Loucy (cell line): ENCODE results near the gene AASS.
"Not testable (repeated sequence)": the region's sequence is repeated elsewhere in the genome, so short reads cannot be mapped to it uniquely, and the experiment has no call there.

Source experiments
- H2AFZ ChIP-seq: fragments of 200-600 bp; sonication (generic); 2 replicates; pipeline ENCODE4 v1.6.0; 2016; ENCODE audit warnings: antibody characterized with exemption, mild to moderate bottlenecking, low read length, moderate library complexity
- H3F3A ChIP-seq: fragments of 200-600 bp; 2 replicates; pipeline ENCODE4 v1.6.0; 2016; ENCODE audit warnings: antibody characterized with exemption, low read depth, mild to moderate bottlenecking
- H3K27me3 ChIP-seq: fragments of 200-600 bp; sonication (generic); 2 replicates; pipeline ENCODE4 v1.6.1; 2014; ENCODE audit warnings: low read length, mild to moderate bottlenecking; ENCODE audit not compliant: insufficient read depth, poor library complexity, severe bottlenecking
- H3K36me3 ChIP-seq: fragments of 200-600 bp; sonication (generic); 2 replicates; pipeline ENCODE4 v1.6.1; 2016; ENCODE audit warnings: low read length; ENCODE audit not compliant: insufficient read depth
- H3K4me1 ChIP-seq: fragments of 200-600 bp; sonication (generic); 2 replicates; pipeline ENCODE4 v1.5.1; 2014; ENCODE audit warnings: low read length, mild to moderate bottlenecking; ENCODE audit not compliant: insufficient read depth, poor library complexity, severe bottlenecking
- H3K4me2 ChIP-seq: fragments of 200-600 bp; sonication (generic); 2 replicates; pipeline ENCODE4 v1.6.0; 2014; ENCODE audit warnings: antibody characterized with exemption, low read length, low read depth, mild to moderate bottlenecking; ENCODE audit not compliant: poor library complexity, severe bottlenecking
- H3K4me3 ChIP-seq: fragments of 200-600 bp; sonication (generic); 2 replicates; pipeline ENCODE4 v1.5.1; 2014; ENCODE audit warnings: low read length, mild to moderate bottlenecking, mixed read lengths; ENCODE audit not compliant: poor library complexity, severe bottlenecking
- H3K79me2 ChIP-seq: fragments of 200-600 bp; sonication (generic); 2 replicates; pipeline ENCODE4 v1.6.1; 2014; ENCODE audit warnings: low read length; ENCODE audit not compliant: insufficient read depth
- H3K9ac ChIP-seq: fragments of 200-600 bp; sonication (generic); 2 replicates; pipeline ENCODE4 v1.6.0; 2014; ENCODE audit warnings: mild to moderate bottlenecking, low read depth, low read length, moderate library complexity; ENCODE audit not compliant: poor library complexity, severe bottlenecking
- H3K9me2 ChIP-seq: fragments of 200-600 bp; sonication (generic); replicated peaks from 2 replicates; pipeline ENCODE4 v1.6.1; 2016; ENCODE audit warnings: low read depth, low read length, mixed read lengths
- H3K9me3 ChIP-seq: fragments of 200-600 bp; sonication (generic); 2 replicates; pipeline ENCODE4 v1.6.1; 2014; ENCODE audit warnings: mild to moderate bottlenecking, antibody characterized with exemption, low read length, low read depth; ENCODE audit not compliant: insufficient read depth
- H4K20me1 ChIP-seq: fragments of 200-600 bp; sonication (generic); 2 replicates; pipeline ENCODE4 v1.6.0; 2014; ENCODE audit warnings: antibody characterized with exemption, low read length, mild to moderate bottlenecking; ENCODE audit not compliant: insufficient read depth, poor library complexity, severe bottlenecking
- EZH2phosphoT487 ChIP-seq: fragments of 200-600 bp; IDR thresholded peaks from 2 replicates; pipeline ENCODE4 v1.6.1; 2018; ENCODE audit warnings: antibody characterized with exemption, mild to moderate bottlenecking, moderate library complexity, borderline replicate concordance
- TF ChIP-seq, protein P1 (sequence below): fragments of 200-600 bp; sonication (generic); conservative IDR thresholded peaks from 2 replicates; pipeline ENCODE4 v1.5.1; 2014; ENCODE audit warnings: mild to moderate bottlenecking, antibody characterized with exemption, low read length

The AASS gene

GRCh38 chr7:122182081-122182480 is 38.0 kb upstream of the AASS start:
- Histone ChIP-seq H4K20me1 (no peaks in the 10 kb centered on the region), H3K9me2 (no peaks in the 10 kb centered on the region), H3K27me3 (no peaks in the 10 kb centered on the region), H3K4me2 (no peak overlapping the region), H2AFZ (no peak overlapping the region), H3K4me1 (no peaks in the 10 kb centered on the region), H3K4me3 (no peak overlapping the region), H3K9ac (no peak overlapping the region), H3K79me2 (no peaks in the 10 kb centered on the region), H3K9me3 (0 out of 2 replicates have a peak, but pooled peaks cover 3% of the 10 kb centered on the region), H3K36me3 (no peaks in the 10 kb centered on the region), H3F3A (no peaks in the 10 kb centered on the region)
- TF ChIP-seq, protein P1, sequence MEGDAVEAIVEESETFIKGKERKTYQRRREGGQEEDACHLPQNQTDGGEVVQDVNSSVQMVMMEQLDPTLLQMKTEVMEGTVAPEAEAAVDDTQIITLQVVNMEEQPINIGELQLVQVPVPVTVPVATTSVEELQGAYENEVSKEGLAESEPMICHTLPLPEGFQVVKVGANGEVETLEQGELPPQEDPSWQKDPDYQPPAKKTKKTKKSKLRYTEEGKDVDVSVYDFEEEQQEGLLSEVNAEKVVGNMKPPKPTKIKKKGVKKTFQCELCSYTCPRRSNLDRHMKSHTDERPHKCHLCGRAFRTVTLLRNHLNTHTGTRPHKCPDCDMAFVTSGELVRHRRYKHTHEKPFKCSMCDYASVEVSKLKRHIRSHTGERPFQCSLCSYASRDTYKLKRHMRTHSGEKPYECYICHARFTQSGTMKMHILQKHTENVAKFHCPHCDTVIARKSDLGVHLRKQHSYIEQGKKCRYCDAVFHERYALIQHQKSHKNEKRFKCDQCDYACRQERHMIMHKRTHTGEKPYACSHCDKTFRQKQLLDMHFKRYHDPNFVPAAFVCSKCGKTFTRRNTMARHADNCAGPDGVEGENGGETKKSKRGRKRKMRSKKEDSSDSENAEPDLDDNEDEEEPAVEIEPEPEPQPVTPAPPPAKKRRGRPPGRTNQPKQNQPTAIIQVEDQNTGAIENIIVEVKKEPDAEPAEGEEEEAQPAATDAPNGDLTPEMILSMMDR = no peak
- TF ChIP-seq EZH2phosphoT487 = no peak

DNA sequence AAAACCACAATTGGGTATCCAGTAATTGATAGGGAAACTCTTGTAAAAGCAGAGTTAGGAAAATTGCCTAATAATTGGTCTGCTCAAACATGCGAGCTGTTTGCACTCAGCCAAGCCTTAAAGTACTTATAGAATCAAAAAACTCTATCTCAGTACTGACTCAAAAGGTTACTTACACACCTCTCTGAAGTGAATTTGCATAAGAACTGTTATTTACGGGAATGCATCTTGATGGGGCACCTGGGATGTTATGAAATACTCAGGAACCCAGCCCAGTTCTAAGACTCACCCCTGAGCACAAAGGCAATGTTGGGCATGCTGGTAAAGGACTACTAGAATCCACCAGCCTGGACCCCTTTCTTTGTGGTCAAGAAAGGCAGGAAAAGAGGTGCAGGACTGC is 28.1 kb upstream of the AASS start:
- H3K27me3 ChIP-seq, H3F3A ChIP-seq, H3K9me2 ChIP-seq, H3K79me2 ChIP-seq, H3K4me1 ChIP-seq, H3K9ac ChIP-seq, H4K20me1 ChIP-seq, H3K4me3 ChIP-seq, H2AFZ ChIP-seq, H3K9me3 ChIP-seq, H3K36me3 ChIP-seq, H3K4me2 ChIP-seq: not testable (repeated sequence)

GRCh38 chr7:122166740-122167139 is 22.7 kb upstream of the AASS start:
- Histone ChIP-seq H2AFZ (no peak overlapping the region), H3K4me1 (no peaks in the 10 kb centered on the region), H3K9me3 (no peaks in the 10 kb centered on the region), H4K20me1 (no peaks in the 10 kb centered on the region), H3K79me2 (no peaks in the 10 kb centered on the region), H3K36me3 (no peaks in the 10 kb centered on the region), H3K27me3 (no peaks in the 10 kb centered on the region), H3K4me2 (no peak overlapping the region), H3F3A (no peaks in the 10 kb centered on the region), H3K9ac (no peak overlapping the region), H3K9me2 (no peaks in the 10 kb centered on the region), H3K4me3 (no peak overlapping the region)
- TF ChIP-seq, protein P1 = no peak
- no peak for TF ChIP-seq EZH2phosphoT487

DNA sequence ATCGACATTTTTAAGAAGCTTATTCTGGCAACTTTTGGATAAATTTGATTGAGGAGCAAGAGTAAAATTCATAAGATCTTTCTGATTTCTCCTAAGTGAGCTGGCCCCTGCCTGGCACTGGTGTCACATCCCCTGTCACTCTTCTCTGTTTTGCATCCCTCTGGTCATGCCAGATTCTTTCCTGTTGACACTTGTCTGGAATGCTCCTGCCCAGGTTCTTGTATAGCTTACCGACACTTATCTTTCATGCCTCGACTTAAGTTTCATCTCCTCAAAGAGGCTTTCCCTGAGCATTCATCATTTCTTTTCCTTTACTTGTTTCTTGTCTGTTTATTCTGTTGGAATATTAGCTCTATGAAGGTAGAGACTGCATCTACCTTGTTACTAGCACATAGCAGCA is 22.2 kb upstream of the AASS start:
- no peak overlapping the region for H3K9ac ChIP-seq
- H3K4me2 ChIP-seq = no peak overlapping the region
- H3K4me1 ChIP-seq = no peaks in the 10 kb centered on the region
- TF ChIP-seq, protein P1 = no peak
- no peak for TF ChIP-seq EZH2phosphoT487
- H3K36me3 ChIP-seq = no peaks in the 10 kb centered on the region
- no peaks in the 10 kb centered on the region for H3K9me3 ChIP-seq
- no peaks in the 10 kb centered on the region for H3K9me2 ChIP-seq
- H3K4me3 ChIP-seq = no peak overlapping the region
- no peaks in the 10 kb centered on the region for H3F3A ChIP-seq
- H4K20me1 ChIP-seq = no peaks in the 10 kb centered on the region
- H3K79me2 ChIP-seq = no peaks in the 10 kb centered on the region
- no peaks in the 10 kb centered on the region for H3K27me3 ChIP-seq
- H2AFZ ChIP-seq = no peak overlapping the region
